WTC11 (cell line): ENCODE measurements around the gene ENO3. TPM values are rescaled to one million over a fixed set of nuclear protein-coding genes. Genes with fewer than 3 reads are reported as not detected.

Experiments used
- ATAC-seq: fragments of 200-7000 bp; cut with Tn5 transposase; 2 replicates; pipeline ENCODE4 v1.10.0; 2021; ENCODE audit warnings: mild to moderate bottlenecking, moderate library complexity
- CTCF ChIA-PET: fragments of 300-600 bp; sonication (Branson Sonifier 250); formaldehyde crosslinking; loops from one replicate; lab custom pipeline; 2021; ENCODE audit warnings: antibody characterized with exemption; lab: Charles Lee
- POLR2A ChIA-PET: fragments of 350-600 bp; sonication (Branson Sonifier 250); formaldehyde crosslinking; loops from one replicate; lab custom pipeline; 2021; ENCODE audit warnings: antibody characterized with exemption; lab: Charles Lee
- DNase-seq: peaks from one replicate; pipeline ENCODE4 v3.0.0; 2021; ENCODE audit warnings: low spot score
- H3K27ac Mint-ChIP-seq: 2 replicates; pipeline ENCODE4 v1.8.0; 2021; ENCODE audit warnings: mixed read lengths
- H3K27me3 Mint-ChIP-seq: 2 replicates; pipeline ENCODE4 v1.8.0; 2021; ENCODE audit warnings: low read depth, mild to moderate bottlenecking, moderate library complexity, mixed read lengths
- H3K36me3 Mint-ChIP-seq: 2 replicates; pipeline ENCODE4 v1.8.0; 2021; ENCODE audit warnings: mixed read lengths
- H3K4me1 Mint-ChIP-seq: 2 replicates; pipeline ENCODE4 v1.8.0; 2022; ENCODE audit warnings: mixed read lengths
- H3K4me3 Mint-ChIP-seq: 2 replicates; pipeline ENCODE4 v1.8.0; 2021; ENCODE audit warnings: mild to moderate bottlenecking, moderate library complexity, mixed read lengths
- H3K9me3 Mint-ChIP-seq: 2 replicates; pipeline ENCODE4 v1.8.0; 2021; ENCODE audit warnings: mixed read lengths
- JAZF1 ChIP-seq: fragments of 250-450 bp; sonication (Bioruptor Pico); IDR thresholded peaks from 2 replicates; pipeline ENCODE4 v1.9.0; 2021; ENCODE audit warnings: moderate library complexity, mild to moderate bottlenecking, inconsistent platforms
- KAT7 ChIP-seq: sonication (generic); formaldehyde crosslinking; IDR thresholded peaks from 2 replicates; pipeline ENCODE4 v1.8.1; 2023; ENCODE audit warnings: missing genetic modification reagents, mild to moderate bottlenecking, borderline replicate concordance
- NFE2L1 ChIP-seq: sonication (generic); formaldehyde crosslinking; IDR thresholded peaks from 2 replicates; pipeline ENCODE4 v1.8.1; 2023; ENCODE audit warnings: missing genetic modification reagents
- NR1H2 ChIP-seq: sonication (generic); formaldehyde crosslinking; IDR thresholded peaks from 2 replicates; pipeline ENCODE4 v1.9.0; 2021; ENCODE audit warnings: mild to moderate bottlenecking, moderate library complexity, missing genetic modification reagents
- TEAD4 ChIP-seq: sonication (generic); formaldehyde crosslinking; IDR thresholded peaks from 2 replicates; pipeline ENCODE4 v1.8.0; 2022; ENCODE audit warnings: mild to moderate bottlenecking, missing genetic modification reagents
- TP53 ChIP-seq: sonication (generic); formaldehyde crosslinking; IDR thresholded peaks from 2 replicates; pipeline ENCODE4 v1.8.1; 2023; ENCODE audit warnings: mild to moderate bottlenecking, missing genetic modification reagents
- ZNF671 ChIP-seq: fragments of 250-450 bp; sonication (Bioruptor Pico); IDR thresholded peaks from 2 replicates; pipeline ENCODE4 v1.8.0; 2021; ENCODE audit warnings: mild to moderate bottlenecking
- total RNA-seq: library from RNA; stranded (reverse); gene quantifications from 3 replicates; pipeline ENCODE4 v1.2.3, GENCODE V29; 2021
- TF ChIP-seq, protein P1 (sequence below): sonication (generic); formaldehyde crosslinking; IDR thresholded peaks from 2 replicates; pipeline ENCODE4 v1.8.1; 2023; ENCODE audit warnings: mild to moderate bottlenecking, moderate library complexity, missing genetic modification reagents
- TF ChIP-seq, protein P2 (sequence below): sonication (generic); formaldehyde crosslinking; IDR thresholded peaks from 2 replicates; pipeline ENCODE4 v1.8.1; 2023; ENCODE audit warnings: mild to moderate bottlenecking, missing genetic modification reagents, moderate library complexity
- TF ChIP-seq, protein P3 (sequence below): fragments of 250-450 bp; sonication (Bioruptor Pico); conservative IDR thresholded peaks from 2 replicates; pipeline ENCODE4 v1.9.0; 2021; ENCODE audit warnings: mild to moderate bottlenecking
- TF ChIP-seq, protein P4 (sequence below): fragments of 200-600 bp; IDR thresholded peaks from 2 replicates; pipeline ENCODE4 v1.8.0; 2022; ENCODE audit warnings: antibody characterized with exemption
- TF ChIP-seq, protein P5 (sequence below): sonication (generic); formaldehyde crosslinking; IDR thresholded peaks from 2 replicates; pipeline ENCODE4 v1.8.0; 2023; ENCODE audit warnings: missing genetic modification reagents, mild to moderate bottlenecking, borderline replicate concordance
- TF ChIP-seq, protein P6 (sequence below): sonication (generic); formaldehyde crosslinking; IDR thresholded peaks from 2 replicates; pipeline ENCODE4 v1.8.0; 2022; ENCODE audit warnings: mild to moderate bottlenecking, missing genetic modification reagents

ENO3 gene
- total RNA-seq, 1 experiment from 2014 or later: 30.9 TPM

DNA sequence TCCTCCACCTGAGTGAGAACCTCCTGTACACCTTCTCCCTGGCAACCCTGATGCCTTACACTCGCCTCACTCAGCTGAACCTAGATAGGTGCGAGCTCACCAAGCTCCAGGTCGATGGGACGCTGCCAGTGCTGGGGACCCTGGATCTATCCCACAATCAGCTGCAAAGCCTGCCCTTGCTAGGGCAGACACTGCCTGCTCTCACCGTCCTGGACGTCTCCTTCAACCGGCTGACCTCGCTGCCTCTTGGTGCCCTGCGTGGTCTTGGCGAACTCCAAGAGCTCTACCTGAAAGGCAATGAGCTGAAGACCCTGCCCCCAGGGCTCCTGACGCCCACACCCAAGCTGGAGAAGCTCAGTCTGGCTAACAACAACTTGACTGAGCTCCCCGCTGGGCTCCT lies 18.2 kb upstream of the ENO3 start:
- no peaks in the 10 kb centered on the region for H3K9me3 Mint-ChIP-seq
- no peak overlapping the region for H3K4me3 Mint-ChIP-seq
- TF ChIP-seq, protein P1, sequence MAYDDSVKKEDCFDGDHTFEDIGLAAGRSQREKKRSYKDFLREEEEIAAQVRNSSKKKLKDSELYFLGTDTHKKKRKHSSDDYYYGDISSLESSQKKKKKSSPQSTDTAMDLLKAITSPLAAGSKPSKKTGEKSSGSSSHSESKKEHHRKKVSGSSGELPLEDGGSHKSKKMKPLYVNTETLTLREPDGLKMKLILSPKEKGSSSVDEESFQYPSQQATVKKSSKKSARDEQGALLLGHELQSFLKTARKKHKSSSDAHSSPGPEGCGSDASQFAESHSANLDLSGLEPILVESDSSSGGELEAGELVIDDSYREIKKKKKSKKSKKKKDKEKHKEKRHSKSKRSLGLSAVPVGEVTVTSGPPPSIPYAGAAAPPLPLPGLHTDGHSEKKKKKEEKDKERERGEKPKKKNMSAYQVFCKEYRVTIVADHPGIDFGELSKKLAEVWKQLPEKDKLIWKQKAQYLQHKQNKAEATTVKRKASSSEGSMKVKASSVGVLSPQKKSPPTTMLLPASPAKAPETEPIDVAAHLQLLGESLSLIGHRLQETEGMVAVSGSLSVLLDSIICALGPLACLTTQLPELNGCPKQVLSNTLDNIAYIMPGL (CRISPR knock-in tag): no peak
- TF ChIP-seq TP53 (CRISPR knock-in tag): no peak
- TF ChIP-seq NR1H2: no peak
- no peak for TF ChIP-seq JAZF1
- TF ChIP-seq, protein P2, sequence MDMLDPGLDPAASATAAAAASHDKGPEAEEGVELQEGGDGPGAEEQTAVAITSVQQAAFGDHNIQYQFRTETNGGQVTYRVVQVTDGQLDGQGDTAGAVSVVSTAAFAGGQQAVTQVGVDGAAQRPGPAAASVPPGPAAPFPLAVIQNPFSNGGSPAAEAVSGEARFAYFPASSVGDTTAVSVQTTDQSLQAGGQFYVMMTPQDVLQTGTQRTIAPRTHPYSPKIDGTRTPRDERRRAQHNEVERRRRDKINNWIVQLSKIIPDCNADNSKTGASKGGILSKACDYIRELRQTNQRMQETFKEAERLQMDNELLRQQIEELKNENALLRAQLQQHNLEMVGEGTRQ: no peak
- no peak for TF ChIP-seq TEAD4 (CRISPR knock-in tag)
- TF ChIP-seq, protein P3, sequence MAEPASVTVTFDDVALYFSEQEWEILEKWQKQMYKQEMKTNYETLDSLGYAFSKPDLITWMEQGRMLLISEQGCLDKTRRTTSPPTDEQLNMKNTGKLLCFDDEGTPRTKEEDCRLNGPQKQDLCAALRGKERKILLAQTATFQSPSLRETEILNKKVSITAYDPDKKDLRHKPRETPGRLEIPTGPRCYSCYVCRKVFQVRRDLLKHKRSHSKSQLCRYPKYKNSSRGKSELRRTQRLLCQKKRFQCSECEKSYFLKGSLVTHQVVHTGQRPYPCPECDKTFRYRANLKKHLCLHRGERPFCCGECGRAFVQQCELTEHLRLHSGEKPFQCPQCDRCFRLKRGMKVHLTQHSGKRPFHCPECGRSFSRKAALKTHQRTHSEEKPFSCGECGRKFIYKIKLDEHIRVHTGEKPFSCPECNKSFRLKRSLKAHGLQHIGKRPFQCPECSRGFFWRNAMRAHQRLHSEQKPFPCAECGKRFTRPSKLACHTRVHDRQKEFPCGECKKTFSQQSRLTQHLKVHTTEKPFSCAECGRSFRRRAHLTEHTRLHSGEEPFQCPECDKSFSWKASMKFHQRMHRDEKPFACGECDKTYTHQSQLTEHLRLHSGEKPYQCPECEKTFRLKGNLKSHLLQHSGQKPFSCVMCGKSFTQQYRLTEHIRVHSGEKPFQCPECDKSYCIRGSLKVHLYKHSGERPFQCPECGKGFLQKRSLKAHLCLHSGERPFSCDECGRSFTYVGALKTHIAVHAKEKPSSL: no peak
- TF ChIP-seq, protein P4, sequence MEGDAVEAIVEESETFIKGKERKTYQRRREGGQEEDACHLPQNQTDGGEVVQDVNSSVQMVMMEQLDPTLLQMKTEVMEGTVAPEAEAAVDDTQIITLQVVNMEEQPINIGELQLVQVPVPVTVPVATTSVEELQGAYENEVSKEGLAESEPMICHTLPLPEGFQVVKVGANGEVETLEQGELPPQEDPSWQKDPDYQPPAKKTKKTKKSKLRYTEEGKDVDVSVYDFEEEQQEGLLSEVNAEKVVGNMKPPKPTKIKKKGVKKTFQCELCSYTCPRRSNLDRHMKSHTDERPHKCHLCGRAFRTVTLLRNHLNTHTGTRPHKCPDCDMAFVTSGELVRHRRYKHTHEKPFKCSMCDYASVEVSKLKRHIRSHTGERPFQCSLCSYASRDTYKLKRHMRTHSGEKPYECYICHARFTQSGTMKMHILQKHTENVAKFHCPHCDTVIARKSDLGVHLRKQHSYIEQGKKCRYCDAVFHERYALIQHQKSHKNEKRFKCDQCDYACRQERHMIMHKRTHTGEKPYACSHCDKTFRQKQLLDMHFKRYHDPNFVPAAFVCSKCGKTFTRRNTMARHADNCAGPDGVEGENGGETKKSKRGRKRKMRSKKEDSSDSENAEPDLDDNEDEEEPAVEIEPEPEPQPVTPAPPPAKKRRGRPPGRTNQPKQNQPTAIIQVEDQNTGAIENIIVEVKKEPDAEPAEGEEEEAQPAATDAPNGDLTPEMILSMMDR: no peak
- no peak for TF ChIP-seq KAT7 (CRISPR knock-in tag)
- TF ChIP-seq, protein P5, sequence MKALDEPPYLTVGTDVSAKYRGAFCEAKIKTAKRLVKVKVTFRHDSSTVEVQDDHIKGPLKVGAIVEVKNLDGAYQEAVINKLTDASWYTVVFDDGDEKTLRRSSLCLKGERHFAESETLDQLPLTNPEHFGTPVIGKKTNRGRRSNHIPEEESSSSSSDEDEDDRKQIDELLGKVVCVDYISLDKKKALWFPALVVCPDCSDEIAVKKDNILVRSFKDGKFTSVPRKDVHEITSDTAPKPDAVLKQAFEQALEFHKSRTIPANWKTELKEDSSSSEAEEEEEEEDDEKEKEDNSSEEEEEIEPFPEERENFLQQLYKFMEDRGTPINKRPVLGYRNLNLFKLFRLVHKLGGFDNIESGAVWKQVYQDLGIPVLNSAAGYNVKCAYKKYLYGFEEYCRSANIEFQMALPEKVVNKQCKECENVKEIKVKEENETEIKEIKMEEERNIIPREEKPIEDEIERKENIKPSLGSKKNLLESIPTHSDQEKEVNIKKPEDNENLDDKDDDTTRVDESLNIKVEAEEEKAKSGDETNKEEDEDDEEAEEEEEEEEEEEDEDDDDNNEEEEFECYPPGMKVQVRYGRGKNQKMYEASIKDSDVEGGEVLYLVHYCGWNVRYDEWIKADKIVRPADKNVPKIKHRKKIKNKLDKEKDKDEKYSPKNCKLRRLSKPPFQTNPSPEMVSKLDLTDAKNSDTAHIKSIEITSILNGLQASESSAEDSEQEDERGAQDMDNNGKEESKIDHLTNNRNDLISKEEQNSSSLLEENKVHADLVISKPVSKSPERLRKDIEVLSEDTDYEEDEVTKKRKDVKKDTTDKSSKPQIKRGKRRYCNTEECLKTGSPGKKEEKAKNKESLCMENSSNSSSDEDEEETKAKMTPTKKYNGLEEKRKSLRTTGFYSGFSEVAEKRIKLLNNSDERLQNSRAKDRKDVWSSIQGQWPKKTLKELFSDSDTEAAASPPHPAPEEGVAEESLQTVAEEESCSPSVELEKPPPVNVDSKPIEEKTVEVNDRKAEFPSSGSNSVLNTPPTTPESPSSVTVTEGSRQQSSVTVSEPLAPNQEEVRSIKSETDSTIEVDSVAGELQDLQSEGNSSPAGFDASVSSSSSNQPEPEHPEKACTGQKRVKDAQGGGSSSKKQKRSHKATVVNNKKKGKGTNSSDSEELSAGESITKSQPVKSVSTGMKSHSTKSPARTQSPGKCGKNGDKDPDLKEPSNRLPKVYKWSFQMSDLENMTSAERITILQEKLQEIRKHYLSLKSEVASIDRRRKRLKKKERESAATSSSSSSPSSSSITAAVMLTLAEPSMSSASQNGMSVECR (CRISPR knock-in tag): no peak
- peaks cover 13% of the 10 kb centered on the region for H3K36me3 Mint-ChIP-seq
- peaks cover 9% of the 10 kb centered on the region for H3K4me1 Mint-ChIP-seq
- ChIA-PET POLR2A (interaction anchor here (1.0 kb wide), 1 partner anchor 23 kb away, joined by 4 read pairs; no protein-coding TSS in a partner anchor), CTCF (interaction anchor here (0.9 to 3.3 kb wide), 2 partner anchors 13 to 24 kb away, joined by 4 to 39 read pairs; no protein-coding TSS in a partner anchor)
- ATAC-seq: no peak
- DNase-seq: no peak
- no peak overlapping the region for H3K27ac Mint-ChIP-seq
- no peaks in the 10 kb centered on the region for H3K27me3 Mint-ChIP-seq

DNA sequence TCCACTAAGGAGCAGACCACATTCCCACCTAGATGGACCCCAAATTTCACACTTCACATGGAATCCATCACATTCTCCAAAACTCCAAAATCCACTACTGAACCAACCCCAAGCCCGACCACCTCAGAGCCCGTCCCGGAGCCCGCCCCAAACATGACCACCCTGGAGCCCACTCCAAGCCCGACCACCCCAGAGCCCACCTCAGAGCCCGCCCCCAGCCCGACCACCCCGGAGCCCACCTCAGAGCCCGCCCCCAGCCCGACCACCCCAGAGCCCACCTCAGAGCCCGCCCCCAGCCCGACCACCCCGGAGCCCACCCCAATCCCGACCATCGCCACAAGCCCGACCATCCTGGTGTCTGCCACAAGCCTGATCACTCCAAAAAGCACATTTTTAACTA lies 17.3 kb upstream of the ENO3 start:
- H3K9me3 Mint-ChIP-seq: no peaks in the 10 kb centered on the region
- ATAC-seq (no peak), DNase-seq (no peak)
- H3K27me3 Mint-ChIP-seq: no peaks in the 10 kb centered on the region
- peaks cover 13% of the 10 kb centered on the region for H3K4me1 Mint-ChIP-seq
- H3K36me3 Mint-ChIP-seq: peaks cover 22% of the 10 kb centered on the region
- H3K4me3 Mint-ChIP-seq: no peak overlapping the region
- ChIA-PET POLR2A (no interaction called here), CTCF (interaction anchor here (0.5 to 3.3 kb wide), 10 partner anchors 10 to 129 kb away, joined by 3 to 39 read pairs (median 5); partner anchors contain the start of genes CAMTA2, CHRNE and SPAG7)
- TF ChIP-seq NFE2L1 (no peak), ZNF671 (CRISPR knock-in tag) (no peak)
- TF ChIP-seq, protein P6, sequence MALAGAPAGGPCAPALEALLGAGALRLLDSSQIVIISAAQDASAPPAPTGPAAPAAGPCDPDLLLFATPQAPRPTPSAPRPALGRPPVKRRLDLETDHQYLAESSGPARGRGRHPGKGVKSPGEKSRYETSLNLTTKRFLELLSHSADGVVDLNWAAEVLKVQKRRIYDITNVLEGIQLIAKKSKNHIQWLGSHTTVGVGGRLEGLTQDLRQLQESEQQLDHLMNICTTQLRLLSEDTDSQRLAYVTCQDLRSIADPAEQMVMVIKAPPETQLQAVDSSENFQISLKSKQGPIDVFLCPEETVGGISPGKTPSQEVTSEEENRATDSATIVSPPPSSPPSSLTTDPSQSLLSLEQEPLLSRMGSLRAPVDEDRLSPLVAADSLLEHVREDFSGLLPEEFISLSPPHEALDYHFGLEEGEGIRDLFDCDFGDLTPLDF (CRISPR knock-in tag): no peak
- no peak overlapping the region for H3K27ac Mint-ChIP-seq
